Measurements from ENCODE around the gene MTHFR.

Gene MTHFR

DNA sequence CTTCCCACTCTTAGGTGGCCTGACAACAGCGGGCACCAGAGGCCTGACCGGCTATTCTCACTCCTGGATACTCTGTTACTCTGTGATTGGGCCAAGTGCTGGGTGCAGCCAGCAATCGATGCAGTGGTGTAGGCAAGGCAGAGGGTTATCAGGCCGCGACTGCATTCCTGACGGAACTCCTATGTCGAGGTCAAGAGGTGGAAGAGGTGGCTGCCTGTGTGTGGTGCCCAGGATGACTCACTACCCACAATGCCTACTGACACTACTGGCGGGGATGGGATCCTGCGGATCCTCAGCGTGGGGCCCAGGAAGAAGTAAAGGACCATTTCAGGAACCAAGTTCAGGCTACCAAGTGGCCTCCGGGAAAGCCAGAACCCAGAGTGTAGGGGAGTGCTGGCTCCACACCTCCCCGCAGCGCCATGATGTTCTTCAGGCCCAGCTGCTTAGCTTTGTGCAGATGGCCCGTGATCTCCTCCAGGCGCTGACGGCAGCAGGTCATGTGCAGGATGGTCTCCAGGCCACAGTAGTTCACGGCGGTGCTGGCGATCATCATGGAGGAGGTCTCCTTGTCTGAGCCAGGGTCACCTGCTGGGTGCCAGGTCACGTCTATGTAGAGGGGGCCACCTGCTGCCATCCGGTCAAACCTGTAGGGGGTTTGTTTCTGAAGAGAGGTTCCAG lies 4.9 kb downstream of the MTHFR start:
- no peak for DNase-seq (ENCODE audit: low read depth in 1 of 2, low spot score in 1 of 2)
- TF ChIP-seq, protein P1, sequence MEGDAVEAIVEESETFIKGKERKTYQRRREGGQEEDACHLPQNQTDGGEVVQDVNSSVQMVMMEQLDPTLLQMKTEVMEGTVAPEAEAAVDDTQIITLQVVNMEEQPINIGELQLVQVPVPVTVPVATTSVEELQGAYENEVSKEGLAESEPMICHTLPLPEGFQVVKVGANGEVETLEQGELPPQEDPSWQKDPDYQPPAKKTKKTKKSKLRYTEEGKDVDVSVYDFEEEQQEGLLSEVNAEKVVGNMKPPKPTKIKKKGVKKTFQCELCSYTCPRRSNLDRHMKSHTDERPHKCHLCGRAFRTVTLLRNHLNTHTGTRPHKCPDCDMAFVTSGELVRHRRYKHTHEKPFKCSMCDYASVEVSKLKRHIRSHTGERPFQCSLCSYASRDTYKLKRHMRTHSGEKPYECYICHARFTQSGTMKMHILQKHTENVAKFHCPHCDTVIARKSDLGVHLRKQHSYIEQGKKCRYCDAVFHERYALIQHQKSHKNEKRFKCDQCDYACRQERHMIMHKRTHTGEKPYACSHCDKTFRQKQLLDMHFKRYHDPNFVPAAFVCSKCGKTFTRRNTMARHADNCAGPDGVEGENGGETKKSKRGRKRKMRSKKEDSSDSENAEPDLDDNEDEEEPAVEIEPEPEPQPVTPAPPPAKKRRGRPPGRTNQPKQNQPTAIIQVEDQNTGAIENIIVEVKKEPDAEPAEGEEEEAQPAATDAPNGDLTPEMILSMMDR (IDR thresholded peaks at IDR 0.05; ENCODE audit: insufficient read depth, low read length) = no peak
- TF ChIP-seq GABPA (IDR thresholded peaks at IDR 0.05; ENCODE audit: low read depth) (no peak), SPI1 (IDR thresholded peaks at IDR 0.05; ENCODE audit: borderline replicate concordance, low read depth) (no peak), POLR2AphosphoS5 (IDR thresholded peaks at IDR 0.05; ENCODE audit: low read depth) (no peak)
- TF ChIP-seq, protein P2, sequence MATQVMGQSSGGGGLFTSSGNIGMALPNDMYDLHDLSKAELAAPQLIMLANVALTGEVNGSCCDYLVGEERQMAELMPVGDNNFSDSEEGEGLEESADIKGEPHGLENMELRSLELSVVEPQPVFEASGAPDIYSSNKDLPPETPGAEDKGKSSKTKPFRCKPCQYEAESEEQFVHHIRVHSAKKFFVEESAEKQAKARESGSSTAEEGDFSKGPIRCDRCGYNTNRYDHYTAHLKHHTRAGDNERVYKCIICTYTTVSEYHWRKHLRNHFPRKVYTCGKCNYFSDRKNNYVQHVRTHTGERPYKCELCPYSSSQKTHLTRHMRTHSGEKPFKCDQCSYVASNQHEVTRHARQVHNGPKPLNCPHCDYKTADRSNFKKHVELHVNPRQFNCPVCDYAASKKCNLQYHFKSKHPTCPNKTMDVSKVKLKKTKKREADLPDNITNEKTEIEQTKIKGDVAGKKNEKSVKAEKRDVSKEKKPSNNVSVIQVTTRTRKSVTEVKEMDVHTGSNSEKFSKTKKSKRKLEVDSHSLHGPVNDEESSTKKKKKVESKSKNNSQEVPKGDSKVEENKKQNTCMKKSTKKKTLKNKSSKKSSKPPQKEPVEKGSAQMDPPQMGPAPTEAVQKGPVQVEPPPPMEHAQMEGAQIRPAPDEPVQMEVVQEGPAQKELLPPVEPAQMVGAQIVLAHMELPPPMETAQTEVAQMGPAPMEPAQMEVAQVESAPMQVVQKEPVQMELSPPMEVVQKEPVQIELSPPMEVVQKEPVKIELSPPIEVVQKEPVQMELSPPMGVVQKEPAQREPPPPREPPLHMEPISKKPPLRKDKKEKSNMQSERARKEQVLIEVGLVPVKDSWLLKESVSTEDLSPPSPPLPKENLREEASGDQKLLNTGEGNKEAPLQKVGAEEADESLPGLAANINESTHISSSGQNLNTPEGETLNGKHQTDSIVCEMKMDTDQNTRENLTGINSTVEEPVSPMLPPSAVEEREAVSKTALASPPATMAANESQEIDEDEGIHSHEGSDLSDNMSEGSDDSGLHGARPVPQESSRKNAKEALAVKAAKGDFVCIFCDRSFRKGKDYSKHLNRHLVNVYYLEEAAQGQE (IDR thresholded peaks at IDR 0.05; ENCODE audit: insufficient replicate concordance, low read depth) = no peak
- no peaks in the 10 kb centered on the region for H3K27me3 ChIP-seq (ENCODE audit: insufficient read depth, poor library complexity, severe bottlenecking)
- no peak overlapping the region for H3K27ac ChIP-seq (replicated peaks)
- no peak overlapping the region for H3K4me3 ChIP-seq (replicated peaks; ENCODE audit: insufficient read depth, low read length)

DNA sequence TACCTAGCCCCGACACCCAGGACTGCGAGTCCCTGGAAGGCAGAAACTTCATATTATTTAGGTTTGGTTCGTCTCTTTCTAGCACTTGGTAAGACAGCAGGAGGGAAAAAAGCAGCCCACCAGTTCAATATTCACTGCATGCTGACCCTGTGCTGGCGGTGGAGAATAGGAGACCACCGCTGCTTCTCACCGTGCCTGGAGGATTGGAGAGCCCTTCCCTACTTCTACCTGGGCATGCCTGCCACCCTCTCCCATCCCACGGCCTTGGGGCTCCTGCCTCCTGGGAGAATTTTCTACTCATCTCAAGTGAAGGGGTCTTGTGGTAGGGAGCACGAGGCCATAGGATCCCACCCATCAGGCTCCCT lies 5.4 kb downstream of the MTHFR start:
- DNase-seq (ENCODE audit: low read depth in 1 of 2, low spot score in 1 of 2) = no peak
- TF ChIP-seq, protein P2 (IDR thresholded peaks at IDR 0.05; ENCODE audit: insufficient replicate concordance, low read depth) = no peak
- TF ChIP-seq, protein P1 (IDR thresholded peaks at IDR 0.05; ENCODE audit: insufficient read depth, low read length) = no peak
- TF ChIP-seq SPI1 (IDR thresholded peaks at IDR 0.05; ENCODE audit: borderline replicate concordance, low read depth) (no peak), GABPA (IDR thresholded peaks at IDR 0.05; ENCODE audit: low read depth) (no peak), POLR2AphosphoS5 (IDR thresholded peaks at IDR 0.05; ENCODE audit: low read depth) (no peak)
- Histone ChIP-seq H3K27ac (replicated peaks) (no peak overlapping the region), H3K27me3 (ENCODE audit: insufficient read depth, poor library complexity, severe bottlenecking) (no peaks in the 10 kb centered on the region), H3K4me3 (replicated peaks; ENCODE audit: insufficient read depth, low read length) (no peak overlapping the region)

DNA sequence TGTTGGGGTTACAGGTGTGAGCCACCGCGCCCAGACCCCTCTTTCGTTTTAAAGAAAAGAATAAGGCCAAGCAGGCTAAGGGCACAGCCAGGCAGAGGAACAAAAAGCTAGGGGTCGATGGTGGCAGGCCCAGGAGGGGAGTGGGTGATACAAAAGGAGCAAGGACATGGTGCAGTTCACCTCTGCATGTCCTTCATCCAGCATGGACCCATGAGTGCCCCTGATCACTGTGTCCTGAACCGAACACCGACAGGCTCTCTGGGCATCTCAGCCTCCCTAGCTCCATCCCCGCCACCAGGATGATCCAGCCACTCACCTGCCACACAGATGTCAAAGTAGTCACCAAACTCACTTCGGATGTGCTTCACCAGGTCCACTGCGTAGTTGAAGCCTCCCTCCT lies 5.9 kb downstream of the MTHFR start:
- DNase-seq (ENCODE audit: low read depth in 1 of 2, low spot score in 1 of 2) = no peak
- Histone ChIP-seq H3K27ac (replicated peaks) (no peak overlapping the region), H3K4me3 (replicated peaks; ENCODE audit: insufficient read depth, low read length) (no peak overlapping the region), H3K27me3 (ENCODE audit: insufficient read depth, poor library complexity, severe bottlenecking) (no peaks in the 10 kb centered on the region)
- no peak for TF ChIP-seq SPI1 (IDR thresholded peaks at IDR 0.05; ENCODE audit: borderline replicate concordance, low read depth)
- TF ChIP-seq, protein P1 (IDR thresholded peaks at IDR 0.05; ENCODE audit: insufficient read depth, low read length) = no peak
- TF ChIP-seq, protein P2 (IDR thresholded peaks at IDR 0.05; ENCODE audit: insufficient replicate concordance, low read depth) = no peak

All from HL-60 (cell line).